Gastrocnemius medialis (tissue), 4 donors: Measurements from ENCODE around the gene KIF16B. TPM values are rescaled to one million over a fixed set of nuclear protein-coding genes. Genes with fewer than 3 reads are reported as not detected.

ENCODE experiments used
- ATAC-seq, 2 donors: fragments of 150-250 bp; one replicate each; pipeline ENCODE4 v1.9.1; 2016
- DNase-seq, 2 donors: peaks; one replicate each; pipeline ENCODE4 v3.0.0-alpha.2; 2019
- H3K27ac ChIP-seq, 4 donors: fragments of 200-600 bp; sonication (generic); 1 replicate in 1 of 4; 2 replicates in 3 of 4; pipeline ENCODE4 v1.5.1; 2016 to 2018; ENCODE audit warnings: mild to moderate bottlenecking in 2 of 4, moderate library complexity in 1 of 4
- H3K27me3 ChIP-seq, 3 donors: fragments of 200-600 bp; sonication (generic) in 2 of 3; 1 replicate in 1 of 3; 2 replicates in 2 of 3; pipeline versions ENCODE4 v1.5.1 to v1.6.0; 2016 to 2019; ENCODE audit warnings: mild to moderate bottlenecking in 1 of 3, moderate library complexity in 1 of 3
- H3K36me3 ChIP-seq, 2 donors: fragments of 200-600 bp; sonication (generic) in 1 of 2; one replicate each; pipeline ENCODE4 v1.5.1; 2017 to 2018
- H3K4me1 ChIP-seq, 2 donors: fragments of 200-600 bp; sonication (generic) in 1 of 2; one replicate each; pipeline ENCODE4 v1.5.1; 2016 to 2017; ENCODE audit warnings: mild to moderate bottlenecking in 2 of 2
- H3K4me3 ChIP-seq, 4 donors: fragments of 200-600 bp; sonication (generic) in 3 of 4; 1 replicate in 1 of 4; 2 replicates in 3 of 4; pipeline ENCODE4 v1.5.1; 2016 to 2019; ENCODE audit warnings: mild to moderate bottlenecking in 2 of 4
- H3K9me3 ChIP-seq, 3 donors: fragments of 200-600 bp; sonication (generic) in 2 of 3; 1 replicate in 1 of 3; 2 replicates in 2 of 3; pipeline ENCODE4 v1.5.1; 2016 to 2019
- POLR2A ChIP-seq, 2 donors: fragments of 450-650 bp; IDR thresholded peaks; one replicate each; pipeline ENCODE4 v1.6.1; 2017; ENCODE audit warnings: antibody characterized with exemption in 2 of 2, mild to moderate bottlenecking in 2 of 2, moderate library complexity in 2 of 2
- in situ Hi-C, 4 donors: fragments of 200-750 bp; cut with MboI; loops; one replicate each; pipeline versions ENCODE4 v1.15.0 to v1.8.0; 2017; ENCODE audit warnings: low sequenced_read_pairs in 4 of 4
- intact Hi-C: fragments of 100-400 bp; cut with DNase I; formaldehyde crosslinking; loops from one replicate; pipeline ENCODE4 v1.15.1; 2023; ENCODE audit warnings: low total_unique reads
- total RNA-seq, 4 donors: library from RNA; depleted of rRNA; stranded (reverse); fragments of >200 nt; gene quantifications; one replicate each; pipeline versions ENCODE4 v1.1.0 to v1.2.3, GENCODE V29; 2016
- TF ChIP-seq, protein P1 (sequence below), 5 experiments: fragments of 450-650 bp in 3 of 5; fragments of 200-600 bp in 2 of 5; sonication (generic) in 2 of 5; IDR thresholded peaks in 4 of 5; conservative IDR thresholded peaks in 1 of 5; 1 replicate in 4 of 5; 2 replicates in 1 of 5; pipeline ENCODE4 v1.5.1; 2016 to 2019; ENCODE audit warnings: antibody characterized with exemption in 5 of 5, mild to moderate bottlenecking in 3 of 5, moderate library complexity in 3 of 5

The KIF16B gene
- total RNA-seq, 4 donors from 2014 or later: 13.4 to 23.9 (median 20.0) TPM

- H3K27ac ChIP-seq: peak overlapping the region; percentile 78 to 89 (median 84)
- H3K9me3 ChIP-seq: no peaks in the 10 kb centered on the region
- peak; percentile 48 to 51 for DNase-seq
- no peak for TF ChIP-seq POLR2A (IDR thresholded peaks at IDR 0.05)
- TF ChIP-seq, protein P1, sequence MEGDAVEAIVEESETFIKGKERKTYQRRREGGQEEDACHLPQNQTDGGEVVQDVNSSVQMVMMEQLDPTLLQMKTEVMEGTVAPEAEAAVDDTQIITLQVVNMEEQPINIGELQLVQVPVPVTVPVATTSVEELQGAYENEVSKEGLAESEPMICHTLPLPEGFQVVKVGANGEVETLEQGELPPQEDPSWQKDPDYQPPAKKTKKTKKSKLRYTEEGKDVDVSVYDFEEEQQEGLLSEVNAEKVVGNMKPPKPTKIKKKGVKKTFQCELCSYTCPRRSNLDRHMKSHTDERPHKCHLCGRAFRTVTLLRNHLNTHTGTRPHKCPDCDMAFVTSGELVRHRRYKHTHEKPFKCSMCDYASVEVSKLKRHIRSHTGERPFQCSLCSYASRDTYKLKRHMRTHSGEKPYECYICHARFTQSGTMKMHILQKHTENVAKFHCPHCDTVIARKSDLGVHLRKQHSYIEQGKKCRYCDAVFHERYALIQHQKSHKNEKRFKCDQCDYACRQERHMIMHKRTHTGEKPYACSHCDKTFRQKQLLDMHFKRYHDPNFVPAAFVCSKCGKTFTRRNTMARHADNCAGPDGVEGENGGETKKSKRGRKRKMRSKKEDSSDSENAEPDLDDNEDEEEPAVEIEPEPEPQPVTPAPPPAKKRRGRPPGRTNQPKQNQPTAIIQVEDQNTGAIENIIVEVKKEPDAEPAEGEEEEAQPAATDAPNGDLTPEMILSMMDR (IDR thresholded peaks at IDR 0.05 in 4 of 5, conservative IDR thresholded peaks at IDR 0.05 in 1 of 5): no peak
- H3K27me3 ChIP-seq: no peaks in the 10 kb centered on the region
- peak; percentile 43 to 57 for ATAC-seq
- peaks cover 16 to 20% of the 10 kb centered on the region in 2 donors for H3K4me1 ChIP-seq
- in situ Hi-C loops (no loop called here), intact Hi-C loops (loop anchor here (5.0 kb wide), 1 partner anchor 194 kb away; no protein-coding TSS in a partner anchor)
- H3K4me3 ChIP-seq: no peak overlapping the region
- no peaks in the 10 kb centered on the region for H3K36me3 ChIP-seq
Observed at GRCh38 chr20:16283307-16283706, 289.9 kb downstream of the KIF16B start.

GRCh38 chr20:16280219-16280618 is 293.0 kb downstream of the KIF16B start:
- intact Hi-C loops (loop anchor here (1.0 to 5.0 kb wide), 2 partner anchors 18 to 197 kb away; no protein-coding TSS in a partner anchor), in situ Hi-C loops (no loop called here)
- Histone ChIP-seq H3K9me3 (no peaks in the 10 kb centered on the region), H3K4me3 (no peak overlapping the region), H3K27me3 (no peaks in the 10 kb centered on the region), H3K4me1 (peaks cover 16 to 20% of the 10 kb centered on the region in 2 donors), H3K27ac (no peak overlapping the region), H3K36me3 (no peaks in the 10 kb centered on the region)
- TF ChIP-seq, protein P1 (IDR thresholded peaks at IDR 0.05 in 4 of 5, conservative IDR thresholded peaks at IDR 0.05 in 1 of 5): no peak
- no peak for TF ChIP-seq POLR2A (IDR thresholded peaks at IDR 0.05)
- DNase-seq (no peak), ATAC-seq (no peak)

DNA sequence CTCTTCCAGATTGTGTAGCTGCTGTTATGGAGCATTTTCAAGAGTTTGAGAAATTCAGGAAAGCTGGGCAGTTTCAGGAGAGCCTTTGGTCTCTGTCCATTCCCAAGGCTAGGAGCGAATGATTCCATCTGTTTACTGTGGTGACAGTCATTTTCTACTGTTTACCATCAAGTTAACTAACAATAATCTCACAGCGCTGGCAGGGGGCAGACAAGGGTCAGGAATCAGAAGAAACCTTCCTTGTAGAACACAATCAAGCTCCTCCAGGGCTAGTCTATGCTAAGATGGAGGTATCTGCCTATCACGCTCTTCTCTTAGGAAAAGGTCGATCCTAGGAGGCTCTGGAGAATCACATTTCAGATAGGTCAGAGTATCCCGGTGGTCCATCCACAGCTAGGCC is 293.9 kb downstream of the KIF16B start:
- ATAC-seq: no peak
- Histone ChIP-seq H3K36me3 (no peaks in the 10 kb centered on the region), H3K4me3 (no peak overlapping the region), H3K9me3 (no peaks in the 10 kb centered on the region), H3K27me3 (no peaks in the 10 kb centered on the region), H3K27ac (no peak overlapping the region), H3K4me1 (peaks cover 8 to 13% of the 10 kb centered on the region in 2 donors)
- no peak for DNase-seq
- no peak for TF ChIP-seq POLR2A (IDR thresholded peaks at IDR 0.05)
- TF ChIP-seq, protein P1 (IDR thresholded peaks at IDR 0.05 in 4 of 5, conservative IDR thresholded peaks at IDR 0.05 in 1 of 5): no peak
- intact Hi-C loops (no loop called here), in situ Hi-C loops (no loop called here)

- DNase-seq (no peak), ATAC-seq (no peak)
- in situ Hi-C loops: no loop called here
- H3K4me1 ChIP-seq: no peaks in the 10 kb centered on the region
- TF ChIP-seq, protein P1 (IDR thresholded peaks at IDR 0.05 in 4 of 5, conservative IDR thresholded peaks at IDR 0.05 in 1 of 5): no peak
- intact Hi-C loops: no loop called here
- peaks cover 0 to 5% of the 10 kb centered on the region in 2 donors for H3K36me3 ChIP-seq
- no peak overlapping the region for H3K4me3 ChIP-seq
- H3K9me3 ChIP-seq: no peaks in the 10 kb centered on the region
- H3K27ac ChIP-seq: no peak overlapping the region
- H3K27me3 ChIP-seq: no peaks in the 10 kb centered on the region
Observed at GRCh38 chr20:16273812-16274555, 299.3 kb downstream of the KIF16B start.
